BLaER1 treated with 17β-estradiol and CSF1 and Interleukin-3, amounts not matched to agents 10 nM and 100 nM (cell line): ENCODE results near the gene RGPD4.

Experiments used
- H3K27ac ChIP-seq, 11 experiments: shearing (Covaris generic); formaldehyde crosslinking; 2 replicates each; pipeline ENCODE4 v1.8.1; 2022
- H3K27me3 ChIP-seq, 11 experiments: shearing (Covaris generic); formaldehyde crosslinking; 2 replicates each; pipeline ENCODE4 v1.8.1; 2022
- H3K36me3 ChIP-seq, 11 experiments: shearing (Covaris generic); formaldehyde crosslinking; 2 replicates each; pipeline ENCODE4 v1.8.1; 2022
- H3K4me1 ChIP-seq, 10 experiments: shearing (Covaris generic); formaldehyde crosslinking; 2 replicates each; pipeline ENCODE4 v1.8.1; 2022
- H3K4me2 ChIP-seq, 11 experiments: shearing (Covaris generic); formaldehyde crosslinking; 2 replicates each; pipeline ENCODE4 v1.8.1; 2022
- H3K4me3 ChIP-seq, 10 experiments: shearing (Covaris generic); formaldehyde crosslinking; 2 replicates each; pipeline ENCODE4 v1.8.1; 2022
- H3K9ac ChIP-seq, 11 experiments: shearing (Covaris generic); formaldehyde crosslinking; 2 replicates each; pipeline ENCODE4 v1.8.1; 2022
- H3K9me3 ChIP-seq, 11 experiments: shearing (Covaris generic); formaldehyde crosslinking; replicated peaks in 1 of 11; 2 replicates each; pipeline ENCODE4 v1.8.1; 2022
- H4K20me1 ChIP-seq, 11 experiments: shearing (Covaris generic); formaldehyde crosslinking; 2 replicates each; pipeline ENCODE4 v1.8.1; 2022
- Cebpa-rat ChIP-seq, 11 experiments: shearing (Covaris generic); IDR thresholded peaks; 2 replicates each; pipeline ENCODE4 v1.8.1; 2022

Gene RGPD4

DNA sequence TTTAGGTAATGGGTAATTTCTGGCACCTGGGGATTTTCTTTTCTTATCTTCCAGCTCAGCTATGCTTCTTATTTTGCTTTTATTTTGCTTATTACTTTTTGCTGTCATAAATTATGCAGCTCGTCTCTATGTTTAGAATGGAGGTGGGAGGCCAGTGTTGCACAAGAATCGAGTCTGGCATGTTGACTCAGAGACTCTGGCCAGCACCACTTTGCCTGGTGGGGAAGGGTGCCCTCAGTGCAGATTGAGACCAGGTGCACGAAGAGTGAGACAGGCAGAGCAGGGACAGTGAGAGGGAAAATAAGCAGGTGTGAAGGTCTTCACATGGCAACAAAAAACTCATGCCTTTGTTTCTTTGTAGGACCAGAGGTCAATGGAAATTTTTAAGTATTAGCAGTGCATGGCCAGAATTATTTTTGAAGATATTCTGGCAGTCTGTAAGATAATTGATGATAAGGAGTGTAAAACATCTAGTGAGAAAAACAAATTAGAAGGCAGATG, 100.4 kb downstream of the RGPD4 start:
- H3K27me3 ChIP-seq = no peaks in the 10 kb centered on the region
- H3K9me3 ChIP-seq = no peaks in the 10 kb centered on the region
- H3K9ac ChIP-seq = no peak overlapping the region
- H3K4me3 ChIP-seq = no peak overlapping the region
- no peaks in the 10 kb centered on the region for H3K4me1 ChIP-seq
- H3K4me2 ChIP-seq = no peak overlapping the region
- H3K36me3 ChIP-seq = no peaks in the 10 kb centered on the region
- no peaks in the 10 kb centered on the region for H4K20me1 ChIP-seq
- no peak for TF ChIP-seq Cebpa-rat (IDR thresholded peaks at IDR 0.05)
- H3K27ac ChIP-seq = no peak overlapping the region

DNA sequence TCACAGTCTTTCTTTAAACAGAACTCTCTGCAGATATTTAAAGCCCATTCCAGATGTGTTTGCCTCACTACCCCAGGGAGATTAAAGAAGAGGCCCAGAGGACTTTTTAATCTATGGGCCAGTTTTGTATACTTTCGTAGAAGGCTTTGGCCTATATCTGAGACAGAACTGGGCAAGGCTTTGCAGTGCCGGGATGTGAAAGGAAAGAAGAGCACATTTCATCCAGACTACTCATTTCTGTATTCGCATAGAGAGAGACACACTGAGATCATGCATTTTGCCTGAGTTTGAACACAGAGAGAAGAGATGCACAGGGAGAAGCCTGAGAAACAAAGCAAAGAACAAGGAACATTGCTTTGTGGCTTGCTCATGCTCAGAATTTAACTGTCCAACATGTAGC, 104.7 kb downstream of the RGPD4 start:
- Histone ChIP-seq H3K27ac (no peak overlapping the region), H3K9ac (no peak overlapping the region), H3K9me3 (no peaks in the 10 kb centered on the region), H4K20me1 (no peaks in the 10 kb centered on the region), H3K36me3 (no peaks in the 10 kb centered on the region), H3K4me1 (no peaks in the 10 kb centered on the region), H3K27me3 (no peaks in the 10 kb centered on the region), H3K4me2 (no peak overlapping the region), H3K4me3 (no peak overlapping the region)
- no peak for TF ChIP-seq Cebpa-rat (IDR thresholded peaks at IDR 0.05)

DNA sequence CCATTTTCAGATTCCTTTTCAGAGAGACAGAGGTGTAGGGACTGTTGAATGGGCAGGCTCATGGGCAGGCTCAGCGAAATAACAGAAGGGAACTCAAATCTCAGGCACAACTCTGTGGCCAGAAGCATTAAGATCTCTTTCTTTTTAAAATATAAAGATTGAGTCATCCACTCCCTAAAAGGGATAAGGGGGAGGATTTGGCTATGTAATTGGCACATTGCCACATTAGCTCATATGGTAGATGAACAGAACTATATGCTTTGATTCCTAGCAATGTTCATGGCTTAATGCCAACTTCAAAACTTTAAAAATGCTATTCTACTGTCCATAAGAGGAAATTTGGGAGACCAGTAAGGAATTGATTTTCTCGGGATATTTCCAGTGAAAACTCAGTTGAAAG, 105.8 kb downstream of the RGPD4 start:
- Histone ChIP-seq H3K4me1 (no peaks in the 10 kb centered on the region), H3K36me3 (no peaks in the 10 kb centered on the region), H3K9ac (no peak overlapping the region), H3K27me3 (no peaks in the 10 kb centered on the region), H4K20me1 (no peaks in the 10 kb centered on the region), H3K4me3 (no peak overlapping the region), H3K9me3 (no peaks in the 10 kb centered on the region), H3K27ac (no peak overlapping the region), H3K4me2 (no peak overlapping the region)
- no peak for TF ChIP-seq Cebpa-rat (IDR thresholded peaks at IDR 0.05)

DNA sequence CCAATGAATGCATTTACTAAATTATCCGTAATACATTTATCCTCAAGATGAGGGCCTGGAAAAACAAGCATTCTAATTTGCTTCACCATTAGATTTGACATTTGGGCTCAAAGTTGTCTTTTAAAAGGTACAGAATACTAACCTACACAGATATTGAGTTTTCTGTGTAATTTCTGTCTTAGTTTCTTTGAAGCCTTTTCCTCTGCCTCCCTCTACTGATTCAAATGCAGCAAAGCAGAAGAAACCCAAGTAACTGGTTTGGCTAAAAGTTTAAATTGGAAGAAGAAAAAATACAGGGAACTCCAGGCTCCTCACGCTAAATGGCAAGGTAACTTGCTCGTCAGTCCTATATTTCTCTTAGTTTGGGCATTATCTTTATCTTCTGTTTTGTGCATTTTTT, 106.3 kb downstream of the RGPD4 start:
- Histone ChIP-seq H3K9ac (no peak overlapping the region), H3K36me3 (no peaks in the 10 kb centered on the region), H4K20me1 (no peaks in the 10 kb centered on the region), H3K27ac (no peak overlapping the region), H3K4me2 (no peak overlapping the region), H3K9me3 (no peaks in the 10 kb centered on the region), H3K27me3 (no peaks in the 10 kb centered on the region), H3K4me3 (no peak overlapping the region), H3K4me1 (no peaks in the 10 kb centered on the region)
- no peak for TF ChIP-seq Cebpa-rat (IDR thresholded peaks at IDR 0.05)

- Histone ChIP-seq H4K20me1 (no peaks in the 10 kb centered on the region), H3K36me3 (no peaks in the 10 kb centered on the region), H3K4me2 (no peak overlapping the region), H3K4me3 (no peak overlapping the region), H3K27me3 (no peaks in the 10 kb centered on the region), H3K9me3 (no peaks in the 10 kb centered on the region), H3K27ac (no peak overlapping the region), H3K4me1 (no peaks in the 10 kb centered on the region), H3K9ac (no peak overlapping the region)
- no peak for TF ChIP-seq Cebpa-rat (IDR thresholded peaks at IDR 0.05)
These were observed 110.0 kb downstream of the RGPD4 start for GRCh38 chr2:107936433-107937359.
